Stimulated activated CD4-positive, alpha-beta T cell treated with anti-CD3 and anti-CD28 coated beads, Interleukin-12 subunit alpha, Interleukin-12 subunit beta, amount 100 ng/mL, for 48 hours (primary cell): ENCODE results near the gene CSNK1G3.
"Not testable (repeated sequence)": the region's sequence is repeated elsewhere in the genome, so short reads cannot be mapped to it uniquely, and the experiment has no call there.

ENCODE experiments used
- DNase-seq, 3 donors: peaks; one replicate each; pipeline ENCODE4 v3.0.0-alpha.2; 2020; ENCODE audit warnings: low read depth in 2 of 3, low spot score in 1 of 3

The CSNK1G3 gene

GRCh38 chr5:123511648-123512605 lies at the start of gene CSNK1G3:
CSNK1G3 (plus strand) TSS chr5:123512177; CDS start chr5:123545664, 33,487 bp downstream.
- DNase-seq = peak; percentile 88 to 90 (median 89)

DNA sequence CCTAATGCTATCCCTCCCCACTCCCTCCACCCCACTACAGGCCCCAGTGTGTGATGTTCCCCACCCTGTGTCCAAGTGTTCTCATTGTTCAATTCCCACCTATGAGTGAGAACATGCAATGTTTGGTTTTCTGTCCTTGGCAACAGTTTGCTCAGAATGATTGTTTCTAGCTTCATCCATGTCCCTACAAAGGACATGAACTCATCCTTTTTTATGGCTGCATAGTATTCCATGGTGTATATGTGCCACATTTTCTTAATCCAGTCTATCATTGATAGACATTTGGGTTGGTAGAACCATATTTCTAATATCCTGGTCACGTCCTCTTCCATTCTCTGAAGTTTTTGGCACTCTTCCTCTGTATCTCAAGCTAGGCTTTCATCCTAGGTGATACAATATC lies 45.1 kb upstream of the CSNK1G3 start:
- not testable (repeated sequence) for DNase-seq

GRCh38 chr5:123471385-123471784 lies 40.6 kb upstream of the CSNK1G3 start:
- no peak for DNase-seq

- DNase-seq = no peak
These were observed 39.6 kb upstream of the CSNK1G3 start for GRCh38 chr5:123472150-123472924.

- DNase-seq = no peak
These were observed 37.7 kb upstream of the CSNK1G3 start for GRCh38 chr5:123474228-123474627.

- DNase-seq = no peak
These were observed 35.2 kb upstream of the CSNK1G3 start for GRCh38 chr5:123476731-123477130.

GRCh38 chr5:123478546-123478945 lies 33.4 kb upstream of the CSNK1G3 start:
- no peak for DNase-seq

GRCh38 chr5:123482258-123482657 lies 29.7 kb upstream of the CSNK1G3 start:
- DNase-seq = no peak

GRCh38 chr5:123483446-123484077 lies 28.4 kb upstream of the CSNK1G3 start:
- no peak for DNase-seq

DNA sequence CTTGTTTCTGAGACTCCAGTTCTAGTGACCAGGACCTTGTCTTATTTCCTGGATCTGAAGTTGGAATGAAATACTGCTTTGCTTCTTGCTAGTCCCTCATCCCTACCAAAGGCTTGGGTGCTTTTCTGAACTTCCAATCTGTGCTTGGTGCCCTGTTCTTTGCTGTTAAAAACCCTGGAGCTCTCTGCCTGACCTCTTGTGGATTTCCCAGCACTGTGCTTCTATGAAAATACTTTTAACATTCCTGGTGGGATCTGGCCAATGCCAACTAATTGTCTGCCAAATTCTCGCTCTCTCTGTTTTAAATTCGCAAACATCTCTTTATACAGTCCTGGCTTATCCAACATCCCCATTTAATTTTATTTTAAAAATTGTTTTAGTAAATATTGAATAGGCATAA lies 26.7 kb upstream of the CSNK1G3 start:
- no peak for DNase-seq

DNA sequence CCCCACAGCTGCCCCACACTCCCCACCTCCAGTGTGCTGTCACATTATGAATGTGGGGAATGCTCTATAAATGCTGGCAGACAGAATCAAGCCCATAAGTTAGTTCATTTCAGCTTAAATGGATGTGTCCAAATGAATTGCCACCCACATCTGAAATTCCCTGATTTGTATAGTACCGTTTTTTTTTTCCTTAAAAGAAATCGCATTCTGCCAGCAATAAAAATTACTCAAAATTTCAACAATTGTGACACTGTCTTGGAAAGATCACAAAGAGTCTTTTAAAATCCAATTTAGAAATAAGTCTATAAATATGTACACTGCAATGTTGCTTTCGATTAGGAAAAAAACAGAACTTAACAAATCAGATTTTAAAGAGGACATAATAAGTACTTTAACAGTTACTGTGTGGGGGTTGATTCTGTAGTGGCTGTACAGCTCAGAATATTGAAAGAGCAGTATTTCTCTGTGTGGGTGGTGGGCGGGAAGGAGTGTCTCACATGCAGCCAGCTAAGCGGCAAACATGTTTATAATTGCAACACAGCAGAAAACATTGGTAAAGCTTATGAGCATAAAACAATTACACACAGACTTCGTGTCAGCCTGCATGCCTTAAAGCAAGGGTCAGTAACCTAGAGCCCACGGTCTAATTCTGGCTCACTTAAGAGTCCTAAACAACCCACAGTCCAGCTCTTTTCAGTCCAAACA lies 24.9 kb upstream of the CSNK1G3 start:
- DNase-seq = no peak

GRCh38 chr5:123490974-123491373 lies 21.0 kb upstream of the CSNK1G3 start:
- DNase-seq = no peak

- DNase-seq = not testable (repeated sequence)
These were observed 16.8 kb upstream of the CSNK1G3 start for GRCh38 chr5:123495211-123495610.

- DNase-seq = no peak
These were observed 15.1 kb upstream of the CSNK1G3 start for GRCh38 chr5:123496892-123497291.

- DNase-seq = no peak
These were observed 11.5 kb upstream of the CSNK1G3 start for GRCh38 chr5:123500471-123500870.

- no peak for DNase-seq
These were observed 9.9 kb upstream of the CSNK1G3 start for GRCh38 chr5:123502120-123502519.

GRCh38 chr5:123503299-123503698 lies 8.7 kb upstream of the CSNK1G3 start:
- no peak for DNase-seq

DNA sequence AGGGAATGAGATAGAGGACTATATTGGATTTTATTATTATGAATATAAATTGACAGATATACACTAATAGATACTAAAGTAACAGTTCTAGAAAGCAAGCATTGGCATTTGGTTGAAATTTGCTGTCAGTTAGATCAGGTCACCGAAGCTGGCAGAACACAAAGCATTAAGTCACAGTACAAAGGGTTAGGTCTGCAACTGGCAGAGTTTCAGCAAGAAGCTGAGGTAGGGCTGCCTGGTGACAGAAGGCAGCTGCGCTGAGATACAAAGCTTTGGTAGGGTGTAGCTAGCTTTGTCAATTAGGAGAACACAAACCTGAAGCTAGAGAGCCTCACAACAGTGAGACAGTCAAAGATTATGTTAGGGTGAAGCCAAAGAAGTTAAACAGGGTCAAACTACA lies 6.3 kb upstream of the CSNK1G3 start:
- no peak for DNase-seq

DNA sequence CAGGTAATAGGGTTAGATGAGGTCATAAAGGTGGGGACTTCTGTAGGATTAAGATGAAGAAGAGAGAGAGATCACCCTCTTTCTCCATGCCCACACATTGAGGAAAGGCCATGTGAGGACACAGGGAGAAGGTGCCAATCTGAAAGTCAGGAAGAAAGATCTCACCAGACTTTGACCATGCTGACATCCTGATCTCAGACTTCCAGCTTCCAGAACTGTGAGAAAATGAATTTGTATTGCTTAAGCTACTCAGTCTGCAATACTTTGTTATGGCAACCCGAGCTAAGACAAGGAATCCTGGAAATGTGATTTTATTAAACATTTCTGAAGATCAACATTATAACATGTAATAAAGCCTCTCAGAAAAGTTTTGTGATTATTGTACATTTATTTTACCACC lies 3.5 kb upstream of the CSNK1G3 start:
- no peak for DNase-seq

DNA sequence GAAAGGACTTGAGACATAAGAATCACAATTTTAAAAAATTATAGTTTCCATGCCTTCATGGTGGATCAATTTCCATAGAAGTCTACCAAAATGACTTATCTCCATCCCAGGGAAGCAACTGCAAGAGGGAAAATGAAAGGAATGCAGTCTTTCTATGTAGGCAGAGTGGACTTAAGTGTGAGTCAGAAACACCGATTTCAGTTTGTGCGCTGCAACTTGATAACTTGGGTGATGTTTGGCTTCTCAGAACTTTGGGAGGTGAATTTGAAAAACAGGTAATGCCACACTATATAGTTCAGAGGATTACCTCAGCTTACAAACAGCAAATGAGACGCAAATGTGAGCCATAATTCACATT lies 708 bp upstream of the CSNK1G3 start:
- DNase-seq = no peak
